Testis (tissue), 2 donors: ENCODE measurements around the gene TLR4.

Experiments used
- CTCF ChIP-seq, 3 experiments: fragments of 450-650 bp in 2 of 3; fragments of 200-600 bp in 1 of 3; sonication (generic) in 1 of 3; IDR thresholded peaks; one replicate each; pipeline ENCODE4 v1.5.1; 2016 to 2019; ENCODE audit warnings: antibody characterized with exemption in 3 of 3, mild to moderate bottlenecking in 2 of 3, moderate library complexity in 1 of 3
- POLR2A ChIP-seq: fragments of 450-650 bp; IDR thresholded peaks from one replicate; pipeline ENCODE4 v1.6.1; 2017; ENCODE audit warnings: antibody characterized with exemption, mild to moderate bottlenecking, moderate library complexity

GRCh38 chr9:117672369-117672768 lies 31.8 kb upstream of the TLR4 start:
- TF ChIP-seq CTCF (IDR thresholded peaks at IDR 0.05): no peak
- TF ChIP-seq POLR2A: no peak
